Right ventricle myocardium superior (tissue), 1 donor: ENCODE measurements around the gene TSPYL6. TPM values are rescaled to one million over a fixed set of nuclear protein-coding genes. Genes with fewer than 3 reads are reported as not detected.

Source experiments
- ATAC-seq: fragments of 200-7000 bp; cut with Tn5 transposase; one replicate; pipeline ENCODE4 v1.9.1; 2020; ENCODE audit warnings: mild to moderate bottlenecking; ENCODE audit not compliant: poor library complexity
- DNase-seq: peaks from one replicate; pipeline ENCODE4 v3.0.0-alpha.2; 2020
- intact Hi-C: fragments of 100-400 bp; cut with DNase I; formaldehyde crosslinking; loops from one replicate; pipeline ENCODE4 v1.11.2; 2022
- total RNA-seq: library from RNA; stranded (reverse); fragmentation: NEBNext Ultra II Directional; extraction: Animal tissue kit (Norgen Biotek cat#: 25700); gene quantifications from one replicate; pipeline ENCODE4 v1.2.1, GENCODE V29; 2021
- donor health status: DM: no; HTN: yes; CAD: no; lungs with severe emphysema.

TSPYL6 gene
- total RNA-seq, 1 donor from 2014 or later = not detected

GRCh38 chr2:54260241-54260595 is 4.2 kb upstream of the TSPYL6 start:
- no peak for ATAC-seq
- DNase-seq = no peak
- intact Hi-C loops = no loop called here

DNA sequence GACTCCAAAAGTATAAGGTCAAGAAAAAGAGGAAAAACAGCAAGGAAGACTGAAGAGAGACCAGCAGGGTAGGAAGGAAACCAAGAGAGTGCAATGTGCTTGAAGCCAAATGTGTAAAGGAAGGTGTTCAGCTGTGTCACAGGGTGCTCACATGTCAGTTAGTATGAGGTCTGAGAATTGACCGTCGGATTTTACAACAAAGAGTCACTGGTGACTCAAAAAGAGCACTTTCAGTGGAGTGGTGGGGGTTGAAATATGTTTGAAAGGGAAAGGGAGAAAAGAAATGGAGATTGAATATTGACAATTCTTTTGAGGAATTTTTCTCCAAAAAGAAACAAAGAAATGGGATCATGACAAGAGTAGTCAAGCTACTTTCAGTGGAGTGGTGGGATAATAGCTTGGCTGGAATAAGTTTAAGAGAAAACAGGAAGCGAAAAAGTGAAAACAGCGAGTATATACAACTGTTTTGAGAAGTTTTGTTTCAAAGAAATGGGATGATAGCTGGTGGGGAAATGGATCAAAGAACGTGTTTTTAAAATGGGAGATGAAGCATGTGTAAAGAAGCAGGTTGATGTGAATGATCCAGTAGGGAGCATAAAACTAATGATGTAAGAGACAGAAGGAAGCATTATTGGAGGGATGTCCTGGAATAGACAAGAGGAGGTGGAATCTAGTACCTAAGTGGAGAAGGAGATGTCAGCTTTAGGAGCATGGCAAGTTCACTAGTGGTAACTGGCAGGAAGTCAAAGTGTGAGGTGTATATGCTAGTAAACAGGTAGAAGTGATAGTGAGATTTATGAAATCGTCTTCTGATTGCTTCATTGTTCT is 3.6 kb upstream of the TSPYL6 start:
- DNase-seq (no peak), ATAC-seq (no peak)
- intact Hi-C loops = no loop called here

- intact Hi-C loops = no loop called here
- ATAC-seq = no peak
- no peak for DNase-seq
These were observed 2.1 kb upstream of the TSPYL6 start for GRCh38 chr2:54258166-54258565.

GRCh38 chr2:54255230-54256090 is 569 bp downstream of the TSPYL6 start:
- no peak for DNase-seq
- ATAC-seq = no peak
- intact Hi-C loops = no loop called here

DNA sequence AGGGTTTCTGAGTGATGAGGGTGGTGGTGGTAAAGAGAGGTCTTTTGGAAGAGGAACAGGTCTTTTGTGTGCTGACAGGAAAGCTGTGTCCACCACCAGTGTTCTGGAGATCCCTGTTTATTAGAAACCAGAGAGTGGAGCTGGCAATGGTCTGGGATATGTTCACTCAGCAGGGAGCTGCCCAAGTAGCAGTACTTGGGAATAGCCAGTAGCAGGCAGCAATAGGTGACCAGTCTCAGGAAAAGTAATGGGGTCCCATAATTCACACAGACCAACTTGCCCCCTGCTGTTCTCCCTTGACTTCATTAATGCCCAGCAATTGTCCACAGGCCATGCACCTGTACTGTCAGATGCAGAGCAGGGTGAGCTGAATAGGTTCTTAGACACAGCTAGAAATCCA is 1.8 kb downstream of the TSPYL6 start:
- ATAC-seq (no peak), DNase-seq (no peak)
- intact Hi-C loops = no loop called here

DNA sequence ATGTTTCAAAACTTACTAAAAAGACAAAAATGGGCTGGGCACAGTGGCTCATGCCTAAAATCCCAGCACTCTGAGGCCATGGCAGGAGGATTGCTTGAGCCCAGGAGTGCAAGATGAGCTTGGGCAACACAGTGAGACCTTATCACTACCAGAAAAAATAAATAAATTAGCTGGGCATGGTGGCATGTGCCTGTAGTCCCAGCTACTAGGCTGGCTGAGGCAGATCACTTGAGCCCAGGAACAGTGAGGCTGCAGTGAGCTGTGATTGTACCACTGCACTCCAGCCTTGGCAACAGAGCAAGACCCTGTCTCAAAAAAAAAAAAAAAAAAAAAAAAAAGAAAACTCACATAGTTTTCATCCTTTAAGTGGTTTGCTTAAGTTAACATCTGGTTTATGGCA is 6.4 kb downstream of the TSPYL6 start:
- intact Hi-C loops = no loop called here
- no peak for ATAC-seq

GRCh38 chr2:54247115-54247514 is 8.9 kb downstream of the TSPYL6 start:
- intact Hi-C loops = no loop called here
- ATAC-seq (peak; percentile 51), DNase-seq (no peak)

More for the DNA sequence above, 6.4 kb downstream of the TSPYL6 start:
- no peak for DNase-seq

DNA sequence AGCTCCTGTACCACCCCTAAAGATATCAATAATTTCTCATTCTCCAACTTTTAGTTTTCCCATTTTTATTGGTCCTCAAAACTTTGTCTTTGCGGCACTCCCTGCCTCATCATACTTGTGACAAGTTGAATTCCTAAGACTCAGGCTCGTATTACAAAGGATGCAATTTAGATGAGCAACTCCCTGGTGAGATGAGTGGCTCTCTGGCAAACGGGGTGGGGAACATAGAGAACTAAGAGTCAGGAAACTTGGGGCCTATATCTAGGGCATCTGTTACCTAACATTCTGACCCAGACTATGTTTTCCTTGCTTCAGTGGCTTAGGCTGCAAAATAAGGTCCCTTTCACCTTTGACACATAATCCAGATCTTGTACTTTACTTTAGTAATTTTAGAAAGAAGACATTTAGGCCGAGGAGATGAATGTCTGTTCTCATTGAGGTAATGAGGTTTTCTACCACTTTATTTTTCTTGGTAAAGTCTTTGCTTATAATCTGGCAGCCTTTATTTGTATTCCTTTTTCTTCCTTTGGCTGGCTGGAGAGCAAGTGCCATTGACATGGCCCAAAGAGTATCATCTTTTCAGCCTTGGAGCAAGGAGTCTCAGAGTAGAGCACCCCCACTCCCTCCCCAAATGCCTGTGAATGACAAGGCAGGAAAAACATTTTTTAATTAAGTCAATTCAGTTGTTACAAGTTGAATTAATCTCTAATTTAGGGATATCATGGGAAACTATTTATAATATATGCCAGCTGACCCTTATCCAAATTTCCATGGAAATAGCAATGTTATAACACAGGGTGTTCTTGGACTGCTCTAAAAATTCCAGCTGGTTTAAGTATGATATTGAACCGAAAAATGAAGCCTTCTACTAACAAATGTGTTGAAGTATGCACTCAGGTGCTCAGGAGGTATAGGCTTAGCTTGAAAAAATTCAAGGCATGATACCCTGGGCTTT is 15.2 kb downstream of the TSPYL6 start:
- DNase-seq = peak; percentile 53
- peak; percentile 88 for ATAC-seq
- intact Hi-C loops = no loop called here

DNA sequence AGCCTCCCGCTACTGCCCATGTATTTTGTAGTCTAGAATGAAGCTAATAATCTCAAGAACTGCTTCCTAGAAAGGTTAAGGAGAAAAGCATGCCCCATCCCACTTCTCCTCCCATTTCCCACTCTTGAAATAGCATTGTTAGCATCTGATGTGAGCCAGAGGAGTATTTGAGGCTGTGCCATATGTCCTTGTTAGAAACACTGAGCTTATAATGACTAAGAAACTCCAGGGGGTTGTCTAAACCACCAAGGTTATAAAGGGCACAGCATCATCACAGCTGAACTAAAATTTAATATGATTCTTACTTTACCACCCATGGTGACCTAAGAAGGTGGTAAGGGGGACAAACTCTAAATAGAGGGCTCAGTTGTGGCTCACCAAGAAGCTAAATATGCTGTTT is 16.6 kb downstream of the TSPYL6 start:
- DNase-seq (no peak), ATAC-seq (no peak)
- intact Hi-C loops = no loop called here

DNA sequence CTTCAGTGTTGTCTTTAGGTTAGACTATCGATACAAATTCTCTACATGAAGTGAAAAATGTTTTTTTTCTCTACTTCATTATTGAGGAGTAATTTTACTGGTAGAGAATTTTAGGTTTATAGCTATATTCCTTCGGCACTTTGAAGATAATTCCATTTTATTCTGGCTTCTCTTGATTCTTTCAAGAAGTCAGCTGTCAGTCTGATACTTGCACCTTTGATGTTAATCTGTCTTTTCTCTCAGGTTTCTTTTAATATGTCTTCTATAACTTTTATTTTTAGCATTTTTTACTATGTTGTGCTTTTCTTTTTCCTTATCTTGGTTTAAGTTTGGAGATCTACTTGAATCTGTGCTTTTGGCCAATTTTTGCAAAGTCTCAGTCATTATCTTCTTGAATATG is 18.6 kb downstream of the TSPYL6 start:
- DNase-seq (no peak), ATAC-seq (no peak)
- intact Hi-C loops = no loop called here

- peak; percentile 48 for ATAC-seq
- intact Hi-C loops = no loop called here
- DNase-seq = no peak
These were observed 22.0 kb downstream of the TSPYL6 start for GRCh38 chr2:54233832-54234649.

DNA sequence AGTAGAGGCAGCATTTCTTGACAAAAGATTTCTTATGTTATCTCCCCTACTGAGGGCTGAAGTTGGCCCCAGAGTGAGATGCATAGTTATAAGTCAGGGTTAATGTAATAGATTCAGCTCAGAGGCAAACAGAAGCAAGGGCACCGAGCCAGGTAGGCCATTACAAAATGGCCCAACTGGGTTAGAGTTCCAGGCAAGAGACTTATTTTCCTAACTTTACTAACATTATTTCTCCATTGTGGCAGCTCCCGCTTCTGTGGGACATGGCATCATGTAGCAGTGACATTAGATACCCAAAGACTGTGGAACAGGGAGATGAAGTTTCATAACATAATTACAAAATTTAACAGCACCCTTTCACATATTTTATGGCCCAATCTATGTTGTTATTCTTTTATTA is 27.1 kb downstream of the TSPYL6 start:
- DNase-seq = peak; percentile 65
- peak; percentile 46 for ATAC-seq
- intact Hi-C loops = no loop called here

DNA sequence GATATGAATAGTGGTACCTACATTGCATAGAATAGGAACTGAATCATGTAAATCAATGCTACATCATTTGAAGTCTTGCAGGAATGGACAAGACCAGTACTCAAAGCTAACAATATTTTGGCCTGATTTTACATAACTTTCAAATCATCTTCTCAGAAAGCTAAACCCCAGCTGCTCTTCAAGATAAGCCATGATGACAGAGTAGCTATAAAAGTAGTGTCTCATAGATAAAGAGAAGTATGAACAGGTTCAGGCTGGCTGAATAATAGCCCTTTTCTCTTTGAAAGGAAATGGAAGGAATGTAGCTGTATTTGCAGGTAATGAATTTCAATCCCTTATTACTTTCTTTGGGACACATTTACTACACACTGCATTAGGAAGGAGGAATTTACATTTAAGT is 28.2 kb downstream of the TSPYL6 start:
- intact Hi-C loops = no loop called here
- ATAC-seq (no peak), DNase-seq (no peak)

- ATAC-seq (no peak), DNase-seq (no peak)
- intact Hi-C loops = no loop called here
These were observed 29.8 kb downstream of the TSPYL6 start for GRCh38 chr2:54226260-54226659.

GRCh38 chr2:54224997-54225396 is 31.0 kb downstream of the TSPYL6 start:
- ATAC-seq = peak; percentile 20
- intact Hi-C loops = no loop called here
- no peak for DNase-seq

GRCh38 chr2:54213082-54213481 is 42.9 kb downstream of the TSPYL6 start:
- no peak for DNase-seq
- ATAC-seq = no peak
- intact Hi-C loops = no loop called here

- intact Hi-C loops = no loop called here
- peak; percentile 68 for ATAC-seq
- DNase-seq = no peak
These were observed 43.6 kb downstream of the TSPYL6 start for GRCh38 chr2:54212456-54212855.

DNA sequence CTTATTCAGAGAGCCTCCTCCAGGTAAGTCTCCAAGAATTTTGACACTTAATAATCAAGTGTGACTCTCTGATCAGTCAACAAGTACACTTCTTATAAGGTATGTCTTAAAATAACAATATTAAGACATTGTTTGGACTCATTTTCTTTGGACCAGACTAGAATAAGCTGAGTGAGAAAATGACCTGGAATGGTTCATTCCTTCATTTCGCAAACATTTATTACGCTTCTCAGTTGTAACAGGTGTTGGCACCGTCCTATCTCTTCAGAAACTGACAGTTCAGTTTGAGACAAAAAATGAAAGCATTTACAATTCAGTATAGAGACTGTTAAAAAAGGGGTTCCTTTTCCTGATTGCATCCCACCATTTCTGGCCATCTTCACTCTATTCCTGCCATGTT is 46.6 kb downstream of the TSPYL6 start:
- DNase-seq (no peak), ATAC-seq (peak; percentile 30)
- intact Hi-C loops = loop anchor here (10.0 kb wide), 2 partner anchors 115 to 305 kb away; no protein-coding TSS in a partner anchor
